HepG2 (cell line): Measurements from ENCODE around the gene TACC2. TPM values are rescaled to one million over a fixed set of nuclear protein-coding genes. Genes with fewer than 3 reads are reported as not detected.
A peak's percentile ranks its signal among the peaks of the same experiment; 100 is the strongest.

Experiments used
- ATAC-seq: fragments of 200-7000 bp; cut with Tn5 transposase; 3 replicates; pipeline ENCODE4 v1.9.1; 2020; ENCODE audit warnings: mild to moderate bottlenecking, moderate library complexity
- BruUV-seq: library from RNA; stranded (reverse); fragments of 400-500 nt; replicated peaks from 2 replicates; lab custom pipeline; 2021; lab: Mats Ljungman, UMichigan
- CTCF ChIA-PET: fragments of 300-600 bp; formaldehyde crosslinking; extraction: SDS; loops from one replicate; lab custom pipeline; 2021; ENCODE audit warnings: low total read pairs, inconsistent platforms, low intra/inter-chr PET ratio; lab: Yijun Ruan, JAX
- POLR2A ChIA-PET: fragments of 350-600 bp; sonication (Branson Sonifier 250); formaldehyde crosslinking; loops from one replicate; lab custom pipeline; 2020; ENCODE audit warnings: antibody characterized with exemption, inconsistent platforms; lab: Yijun Ruan, JAX
- DNase-seq: peaks from one replicate; pipeline ENCODE4 v3.0.0-alpha.2; 2015; ENCODE audit warnings: low spot score
- FAIRE-seq: peaks from 3 replicates; lab custom pipeline; 2011; peaks lifted over from hg19 to GRCh38; lab: Jason Lieb, UNC
- H2AFZ ChIP-seq: one replicate; pipeline ENCODE4 v1.6.1; 2011; ENCODE audit warnings: low read length, inconsistent platforms
- H3K27ac ChIP-seq: fragments of 300-600 bp; 3 replicates; pipeline ENCODE4 v1.8.0; 2011; ENCODE audit warnings: mixed run types, mild to moderate bottlenecking, mixed read lengths, low read length, inconsistent platforms; ENCODE audit not compliant: insufficient read depth; ENCODE audit errors: extremely low read length
- H3K27me3 ChIP-seq, 2 experiments: fragments of 200-600 bp in 1 of 2; 2 replicates in 1 of 2; 3 replicates in 1 of 2; pipeline versions ENCODE4 v1.6.0 to v1.8.0; 2011; ENCODE audit warnings: low read length in 2 of 2, mild to moderate bottlenecking in 2 of 2, moderate library complexity in 2 of 2, inconsistent platforms in 1 of 2; ENCODE audit not compliant: insufficient read depth in 2 of 2, control insufficient read depth in 1 of 2
- H3K36me3 ChIP-seq, 2 experiments: fragments of 200-600 bp in 1 of 2; replicated peaks in 1 of 2; 2 replicates in 1 of 2; 3 replicates in 1 of 2; pipeline versions ENCODE4 v1.5.1 to v1.8.0; 2011; ENCODE audit warnings: low read length in 2 of 2, inconsistent platforms in 1 of 2; ENCODE audit not compliant: insufficient read depth in 2 of 2, control insufficient read depth in 1 of 2
- H3K4me1 ChIP-seq: 2 replicates; pipeline ENCODE4 v1.5.1; 2012; ENCODE audit warnings: low read length, inconsistent platforms; ENCODE audit not compliant: insufficient read depth
- H3K4me2 ChIP-seq: 2 replicates; pipeline ENCODE4 v1.6.0; 2011; ENCODE audit warnings: low read depth, low read length, inconsistent platforms
- H3K4me3 ChIP-seq, 3 experiments: fragments of 200-600 bp in 1 of 3; sonication (generic), shearing (Covaris generic) in 1 of 3; replicated peaks in 1 of 3; 2 replicates each; pipeline ENCODE4 v1.5.1; 2011 to 2016; ENCODE audit warnings: low read length in 3 of 3, inconsistent platforms in 2 of 3, low read depth in 2 of 3, mild to moderate bottlenecking in 2 of 3, control low read depth in 1 of 3, mixed read lengths in 1 of 3; ENCODE audit not compliant: insufficient read depth in 1 of 3
- H3K79me2 ChIP-seq: one replicate; pipeline ENCODE4 v1.6.1; 2011; ENCODE audit warnings: low read length, inconsistent platforms; ENCODE audit not compliant: insufficient read depth
- H3K9ac ChIP-seq: 2 replicates; pipeline ENCODE4 v1.6.0; 2011; ENCODE audit warnings: mild to moderate bottlenecking, low read depth, low read length, inconsistent platforms; ENCODE audit not compliant: insufficient read depth
- H3K9me3 ChIP-seq: 2 replicates; pipeline ENCODE4 v1.5.1; 2012; ENCODE audit warnings: mild to moderate bottlenecking, low read length
- H4K20me1 ChIP-seq: 2 replicates; pipeline ENCODE4 v1.6.0; 2011; ENCODE audit warnings: inconsistent platforms, mild to moderate bottlenecking, low read length, moderate library complexity; ENCODE audit not compliant: insufficient read depth
- HNRNPUL1 ChIP-seq: fragments of 200-400 bp; formaldehyde crosslinking; IDR thresholded peaks from 2 replicates; pipeline ENCODE4 v1.6.1; 2017; ENCODE audit warnings: low read depth, mild to moderate bottlenecking, low read length, moderate library complexity
- NPAS2 ChIP-seq: sonication (generic); formaldehyde crosslinking; IDR thresholded peaks from 2 replicates; pipeline ENCODE4 v1.8.0; 2022; ENCODE audit warnings: mild to moderate bottlenecking, missing genetic modification reagents, borderline replicate concordance
- ZNF12 ChIP-seq: sonication (generic); formaldehyde crosslinking; IDR thresholded peaks from 2 replicates; pipeline ENCODE4 v1.5.0; 2020; ENCODE audit warnings: missing genetic modification reagents
- ZNF256 ChIP-seq: sonication (generic); formaldehyde crosslinking; conservative IDR thresholded peaks from 2 replicates; pipeline ENCODE4 v1.4.0; 2020; ENCODE audit warnings: missing genetic modification reagents
- ZNF615 ChIP-seq: sonication (generic); formaldehyde crosslinking; IDR thresholded peaks from 2 replicates; pipeline ENCODE4 v1.5.0; 2020; ENCODE audit warnings: mild to moderate bottlenecking, missing genetic modification reagents, borderline replicate concordance
- WGBS: methylation state at CpG from one replicate; pipeline ENCODE4 v1.1.6; 2017; ENCODE audit warnings: low lambda C conversion rate; 5-methylcytosine and 5-hydroxymethylcytosine counted together
- in situ Hi-C: cut with HindIII; loops from 2 replicates; pipeline ENCODE4 v1.10.0; 2017; ENCODE audit warnings: low pct_unique_long_range_greater_than_20kb; ENCODE audit not compliant: extremely low pct_ligation_motif_present
- intact Hi-C: fragments of 100-400 bp; cut with micrococcal nuclease; formaldehyde crosslinking; loops from one replicate; pipeline ENCODE4 v1.10.0; 2022; ENCODE audit not compliant: unreplicated experiment
- polyA plus RNA-seq, 8 experiments: library from polyadenylated mRNA; depleted of rRNA in 3 of 8; stranded (reverse) in 7 of 8; unstranded in 1 of 8; fragments of >200 nt; fragmentation: Illumina TruSeq in 4 of 8; extraction: Trizol in 4 of 8; gene quantifications; 2 replicates each; pipeline versions ENCODE4 v1.2.1 to v1.2.3, GENCODE V29; 2011 to 2016; ENCODE audit warnings: low read depth in 4 of 8, missing spikeins in 1 of 8, mixed read lengths in 1 of 8; ENCODE audit not compliant: insufficient read depth in 1 of 8
- total RNA-seq, 5 experiments: library from RNA; depleted of rRNA; stranded (reverse); fragments of >200 nt; fragmentation: Illumina TruSeq; extraction: Trizol; gene quantifications; 2 replicates each; pipeline ENCODE4 v1.2.3, GENCODE V29; 2016; ENCODE audit warnings: low read depth in 1 of 5
- TF ChIP-seq, protein P1 (sequence below): fragments of 450-650 bp; IDR thresholded peaks from 2 replicates; pipeline ENCODE4 v1.6.1; 2016

The TACC2 gene
- total and polyA plus RNA-seq, 2 of the 13 experiments (the other 11 are each of a cell fraction or from before 2014, with no cell fraction given), result 11.8 to 16.0 TPM

GRCh38 chr10:122132331-122132755, 143.4 kb downstream of the TACC2 start:
- WGBS, result 94% methylated on average over 15 of the region's 15 CpGs
- no peak overlapping the region for H3K9ac ChIP-seq
- no peak overlapping the region for H3K4me2 ChIP-seq
- no peaks in the 10 kb centered on the region; the same call in 1 of the 2 replicates for H4K20me1 ChIP-seq
- ChIA-PET CTCF (no interaction called here), POLR2A (no interaction called here)
- H3K27me3 ChIP-seq, result no peaks in the 10 kb centered on the region
- in situ Hi-C loops (no loop called here), intact Hi-C loops (no loop called here)
- H3K4me1 ChIP-seq, result peaks cover 2% of the 10 kb centered on the region
- H3K79me2 ChIP-seq, result peaks cover 27% of the 10 kb centered on the region
- no peak overlapping the region for H3K4me3 ChIP-seq
- no peak overlapping the region for H3K27ac ChIP-seq
- no TSS peak for BruUV-seq
- TF ChIP-seq ZNF256 (CRISPR knock-in tag) (no peak), ZNF615 (no peak), NPAS2 (no peak), HNRNPUL1 (no peak)
- ATAC-seq, result no peak
- H3K9me3 ChIP-seq, result no peaks in the 10 kb centered on the region
- no peak overlapping the region for H2AFZ ChIP-seq
- no peak for FAIRE-seq
- peaks cover 16 to 34% of the 10 kb centered on the region in 2 experiments; a peak in 4 of 5 replicates for H3K36me3 ChIP-seq
- no peak for DNase-seq

DNA sequence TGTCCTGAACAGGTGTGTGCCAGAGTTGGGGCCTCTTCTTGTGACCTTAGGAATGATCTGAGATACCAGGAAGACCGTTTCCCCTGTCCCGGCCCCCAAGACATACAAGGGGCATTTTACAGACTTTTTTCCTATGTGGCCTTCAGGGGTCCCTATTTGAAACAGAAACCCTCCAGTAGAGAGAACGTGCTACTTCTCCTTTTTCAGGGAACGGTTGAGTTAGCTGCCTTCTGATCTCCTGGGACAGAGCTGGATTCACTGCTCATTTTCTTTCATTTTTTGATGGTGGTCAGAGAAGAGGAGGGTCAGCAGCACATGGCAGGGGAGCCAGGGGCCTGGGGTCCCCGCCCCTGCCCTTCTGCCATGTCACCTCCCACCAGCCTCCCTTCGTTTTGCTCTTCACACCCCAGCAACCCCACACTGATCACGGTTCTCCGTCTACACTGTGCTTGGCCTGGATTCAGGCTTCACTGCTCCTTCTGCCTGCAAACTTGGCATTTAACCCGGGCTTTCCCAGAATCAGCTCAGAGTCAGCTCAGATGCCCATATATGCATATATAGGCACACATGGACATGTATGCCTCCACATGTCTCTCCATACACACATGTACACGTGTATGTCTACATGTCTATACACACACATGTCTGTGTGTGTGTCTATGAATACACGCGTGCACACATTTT, 144.1 kb downstream of the TACC2 start:
- H3K4me3 ChIP-seq, result no peak overlapping the region
- POLR2A ChIA-PET, result no interaction called here
- no peaks in the 10 kb centered on the region for H3K9me3 ChIP-seq
- no peak overlapping the region for H3K9ac ChIP-seq
- H3K4me2 ChIP-seq, result no peak overlapping the region
- H3K4me1 ChIP-seq, result no peaks in the 10 kb centered on the region
- H3K36me3 ChIP-seq, result peaks cover 16 to 41% of the 10 kb centered on the region in 2 experiments; a peak in 4 of 5 replicates
- in situ Hi-C loops (no loop called here), intact Hi-C loops (no loop called here)
- no peak overlapping the region for H3K27ac ChIP-seq
- no TSS peak for BruUV-seq
- no peak for TF ChIP-seq ZNF12 (CRISPR knock-in tag)
- TF ChIP-seq, protein P1, sequence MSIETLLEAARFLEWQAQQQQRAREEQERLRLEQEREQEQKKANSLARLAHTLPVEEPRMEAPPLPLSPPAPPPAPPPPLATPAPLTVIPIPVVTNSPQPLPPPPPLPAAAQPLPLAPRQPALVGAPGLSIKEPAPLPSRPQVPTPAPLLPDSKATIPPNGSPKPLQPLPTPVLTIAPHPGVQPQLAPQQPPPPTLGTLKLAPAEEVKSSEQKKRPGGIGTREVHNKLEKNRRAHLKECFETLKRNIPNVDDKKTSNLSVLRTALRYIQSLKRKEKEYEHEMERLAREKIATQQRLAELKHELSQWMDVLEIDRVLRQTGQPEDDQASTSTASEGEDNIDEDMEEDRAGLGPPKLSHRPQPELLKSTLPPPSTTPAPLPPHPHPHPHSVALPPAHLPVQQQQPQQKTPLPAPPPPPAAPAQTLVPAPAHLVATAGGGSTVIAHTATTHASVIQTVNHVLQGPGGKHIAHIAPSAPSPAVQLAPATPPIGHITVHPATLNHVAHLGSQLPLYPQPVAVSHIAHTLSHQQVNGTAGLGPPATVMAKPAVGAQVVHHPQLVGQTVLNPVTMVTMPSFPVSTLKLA, result peak; percentile 48; the same call in 1 of the 2 replicates
- H3K79me2 ChIP-seq, result peaks cover 21% of the 10 kb centered on the region
- DNase-seq (no peak), ATAC-seq (no peak), FAIRE-seq (no peak)
- no peaks in the 10 kb centered on the region for H3K27me3 ChIP-seq
- no peaks in the 10 kb centered on the region; the same call in 1 of the 2 replicates for H4K20me1 ChIP-seq
- H2AFZ ChIP-seq, result no peak overlapping the region
- CTCF ChIA-PET, result no interaction called here
- WGBS, result 95% methylated on average over 12 of the region's 12 CpGs
